ENCODE data around the gene CASP8.

Gene CASP8

DNA sequence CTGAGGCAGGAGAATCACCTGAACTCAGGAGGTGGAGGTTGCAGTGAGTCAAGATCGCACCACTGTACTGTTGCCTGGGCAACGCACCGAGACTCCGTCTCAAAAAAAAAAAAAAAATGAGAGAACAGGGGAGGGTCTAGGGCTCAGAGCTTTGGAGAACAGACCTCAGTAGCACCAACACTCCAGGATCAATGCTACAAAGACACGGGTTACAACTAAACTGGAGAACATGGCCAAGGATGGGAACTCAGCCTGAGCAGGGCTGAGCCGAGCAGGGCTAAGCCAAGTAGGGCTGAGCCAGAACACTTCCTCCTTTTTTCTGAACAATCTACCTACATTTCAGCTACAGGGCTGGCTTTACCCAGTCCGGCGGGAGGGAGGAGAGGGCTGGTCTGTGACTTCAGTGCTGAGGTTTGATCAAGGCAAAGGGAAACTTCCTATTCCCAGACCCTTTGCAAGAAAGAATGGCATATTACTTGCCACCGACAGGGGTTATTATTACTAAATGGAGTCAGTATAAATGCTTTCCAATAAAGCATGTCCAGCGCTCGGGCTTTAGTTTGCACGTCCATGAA, 2.9 kb upstream of the CASP8 start:
- TF ChIP-seq POU2F2 (IDR thresholded peaks at IDR 0.05; ENCODE audit: low read depth, low read length), result no peak
- TF ChIP-seq SPI1 (IDR thresholded peaks at IDR 0.05; ENCODE audit: low read depth, low read length), result peak; percentile 94
- TF ChIP-seq PAX5 (IDR thresholded peaks at IDR 0.05; ENCODE audit: insufficient read depth, low read length, severe bottlenecking), result no peak
- peak; percentile 47; the same call in 1 of the 2 replicates for TF ChIP-seq TAF1 (IDR thresholded peaks at IDR 0.05; ENCODE audit: low read depth, low read length)
- TF ChIP-seq POLR2A (IDR thresholded peaks at IDR 0.05; ENCODE audit: low read depth, low read length), result peak; percentile 35; the same call in 1 of the 2 replicates
- TF ChIP-seq POLR2AphosphoS5 (IDR thresholded peaks at IDR 0.05; ENCODE audit: low read depth, low read length), result peak; percentile 26; the same call in 1 of the 2 replicates
- FAIRE-seq, result peak; percentile 80
- peak; percentile 27 for DNase-seq (ENCODE audit: insufficient read length, low spot score)

DNA sequence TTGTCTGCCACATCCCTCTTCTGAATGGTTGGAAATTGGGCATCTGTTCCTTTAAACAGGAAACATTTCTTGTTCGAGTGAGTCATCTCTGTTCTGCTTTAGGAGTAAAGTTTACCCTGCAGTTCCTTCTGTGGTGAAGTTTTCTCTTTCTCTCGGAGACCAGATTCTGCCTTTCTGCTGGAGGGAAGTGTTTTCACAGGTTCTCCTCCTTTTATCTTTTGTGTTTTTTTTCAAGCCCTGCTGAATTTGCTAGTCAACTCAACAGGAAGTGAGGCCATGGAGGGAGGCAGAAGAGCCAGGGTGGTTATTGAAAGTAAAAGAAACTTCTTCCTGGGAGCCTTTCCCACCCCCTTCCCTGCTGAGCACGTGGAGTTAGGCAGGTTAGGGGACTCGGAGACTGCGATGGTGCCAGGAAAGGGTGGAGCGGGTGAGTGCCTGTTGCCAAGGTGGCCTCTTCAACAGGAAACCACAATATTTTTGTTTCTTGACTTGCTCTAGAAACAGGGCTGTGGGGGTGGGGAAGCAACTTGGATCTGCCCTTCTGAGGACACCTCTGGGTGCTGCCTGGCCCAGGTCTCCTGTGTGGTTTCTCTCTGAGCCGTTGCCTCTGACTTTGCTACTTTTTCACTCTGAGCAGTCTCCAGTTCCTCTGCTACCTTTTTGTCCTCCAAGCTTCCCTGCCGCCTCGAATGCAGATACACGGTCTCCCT, 2.2 kb upstream of the CASP8 start:
- TF ChIP-seq POLR2AphosphoS5 (IDR thresholded peaks at IDR 0.05; ENCODE audit: low read depth, low read length), result peak; percentile 65; the same call in 1 of the 2 replicates
- TF ChIP-seq SPI1 (IDR thresholded peaks at IDR 0.05; ENCODE audit: low read depth, low read length), result peak; percentile 79
- peak; percentile 60; the same call in 1 of the 2 replicates for TF ChIP-seq TAF1 (IDR thresholded peaks at IDR 0.05; ENCODE audit: low read depth, low read length)
- TF ChIP-seq POLR2A (IDR thresholded peaks at IDR 0.05; ENCODE audit: low read depth, low read length), result no peak
- TF ChIP-seq POU2F2 (IDR thresholded peaks at IDR 0.05; ENCODE audit: low read depth, low read length), result peak; percentile 22; the same call in 1 of the 2 replicates
- no peak for TF ChIP-seq PAX5 (IDR thresholded peaks at IDR 0.05; ENCODE audit: insufficient read depth, low read length, severe bottlenecking)
- FAIRE-seq (peak; percentile 85), DNase-seq (ENCODE audit: insufficient read length, low spot score) (peak; percentile 41)

DNA sequence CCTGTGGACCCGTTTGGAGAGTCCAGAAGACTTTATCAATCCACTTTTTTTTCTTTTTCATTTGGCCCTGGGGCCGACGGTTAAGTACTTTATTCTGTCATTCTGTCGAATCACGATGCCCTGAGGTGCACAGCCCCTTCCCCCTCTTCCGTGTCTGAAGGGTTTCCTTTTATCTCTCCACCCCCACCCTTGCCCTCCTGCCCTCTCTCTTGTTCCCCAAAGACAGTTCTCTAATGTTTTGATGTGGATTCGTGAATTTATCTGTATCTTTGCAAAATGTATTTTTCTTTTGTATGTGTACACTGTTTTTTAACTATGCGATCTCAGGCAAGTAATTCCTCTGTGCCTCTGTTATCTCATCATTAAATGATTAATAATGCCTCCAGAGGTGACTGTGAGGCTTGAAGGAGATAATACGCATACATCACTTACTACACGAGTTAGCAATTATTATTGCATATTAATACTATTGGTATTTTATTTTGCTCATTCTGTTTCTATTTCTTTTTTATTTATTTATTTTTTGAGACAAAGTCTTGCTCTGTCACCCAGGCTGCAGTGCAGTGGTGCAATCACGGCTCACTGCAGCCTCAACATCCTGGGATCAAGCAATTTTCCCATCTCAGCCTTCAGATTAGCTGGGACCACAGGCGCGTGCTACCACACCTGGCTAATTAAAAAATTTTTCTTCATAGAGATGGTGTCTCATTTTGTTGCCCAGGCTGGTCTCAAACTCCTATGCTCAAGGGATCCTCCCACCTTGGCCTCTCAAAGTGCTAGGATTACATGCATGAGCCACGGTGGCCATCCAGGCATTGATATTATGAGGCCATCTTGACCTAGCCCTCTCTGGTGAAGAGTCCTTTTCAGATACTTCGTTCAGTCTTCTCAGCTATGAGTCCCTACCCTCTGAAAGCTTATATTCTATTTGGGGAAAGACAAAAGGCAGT, 1.4 kb upstream of the CASP8 start:
- TF ChIP-seq SPI1 (IDR thresholded peaks at IDR 0.05; ENCODE audit: low read depth, low read length), result no peak
- no peak for TF ChIP-seq POU2F2 (IDR thresholded peaks at IDR 0.05; ENCODE audit: low read depth, low read length)
- no peak for TF ChIP-seq TAF1 (IDR thresholded peaks at IDR 0.05; ENCODE audit: low read depth, low read length)
- no peak for TF ChIP-seq POLR2AphosphoS5 (IDR thresholded peaks at IDR 0.05; ENCODE audit: low read depth, low read length)
- no peak for TF ChIP-seq PAX5 (IDR thresholded peaks at IDR 0.05; ENCODE audit: insufficient read depth, low read length, severe bottlenecking)
- no peak for TF ChIP-seq POLR2A (IDR thresholded peaks at IDR 0.05; ENCODE audit: low read depth, low read length)
- DNase-seq (ENCODE audit: insufficient read length, low spot score) (no peak), FAIRE-seq (no peak)

DNA sequence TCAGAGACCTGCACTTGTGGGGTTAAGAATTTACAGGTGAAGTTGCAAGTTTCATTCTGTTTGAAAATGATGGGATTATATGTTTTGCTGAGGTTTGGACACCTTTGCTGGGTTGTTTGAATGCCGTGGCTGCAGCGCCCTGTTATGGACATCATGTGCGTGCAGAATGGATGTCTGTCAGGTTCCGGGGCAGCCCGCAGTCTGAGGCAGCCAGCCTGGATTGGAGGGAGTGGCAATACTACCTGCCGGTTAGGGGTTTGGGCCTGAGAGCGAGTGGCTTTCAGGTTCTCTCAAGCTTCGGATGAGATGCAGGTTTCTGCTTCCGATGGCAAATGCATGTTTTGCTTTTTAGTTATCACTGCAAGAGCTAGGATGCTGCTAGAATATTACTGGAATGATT, 1.1 kb downstream of the CASP8 start:
- FAIRE-seq, result peak; percentile 41
- no peak for DNase-seq (ENCODE audit: insufficient read length, low spot score)

DNA sequence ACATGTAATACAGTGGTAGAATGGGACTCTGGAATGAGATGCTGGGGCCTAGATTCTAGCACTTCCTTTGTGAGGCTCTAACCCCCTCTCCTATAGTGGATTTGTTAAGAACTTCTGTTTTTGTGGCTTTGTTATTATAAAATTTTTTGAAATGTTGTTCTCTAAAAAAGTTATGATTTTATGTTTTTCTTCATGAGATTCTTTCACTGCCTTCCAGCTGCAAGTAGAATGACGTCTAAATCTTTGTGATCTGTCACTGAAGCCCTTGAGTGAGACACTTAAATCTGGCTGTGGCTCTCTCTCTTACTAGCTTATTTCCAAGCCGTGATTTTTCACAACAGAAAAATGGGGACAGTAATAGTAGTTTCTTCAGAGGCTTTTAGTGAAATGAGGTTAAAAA, 1.6 kb downstream of the CASP8 start:
- DNase-seq (ENCODE audit: insufficient read length, low spot score) (no peak), FAIRE-seq (no peak)
- TF ChIP-seq SPI1 (IDR thresholded peaks at IDR 0.05; ENCODE audit: low read depth, low read length) (no peak), TAF1 (IDR thresholded peaks at IDR 0.05; ENCODE audit: low read depth, low read length) (no peak), PAX5 (IDR thresholded peaks at IDR 0.05; ENCODE audit: insufficient read depth, low read length, severe bottlenecking) (no peak), POU2F2 (IDR thresholded peaks at IDR 0.05; ENCODE audit: low read depth, low read length) (no peak), POLR2AphosphoS5 (IDR thresholded peaks at IDR 0.05; ENCODE audit: low read depth, low read length) (no peak), POLR2A (IDR thresholded peaks at IDR 0.05; ENCODE audit: low read depth, low read length) (no peak)

More for the DNA sequence above, 1.1 kb downstream of the CASP8 start:
- no peak for TF ChIP-seq POU2F2 (IDR thresholded peaks at IDR 0.05; ENCODE audit: low read depth, low read length)

DNA sequence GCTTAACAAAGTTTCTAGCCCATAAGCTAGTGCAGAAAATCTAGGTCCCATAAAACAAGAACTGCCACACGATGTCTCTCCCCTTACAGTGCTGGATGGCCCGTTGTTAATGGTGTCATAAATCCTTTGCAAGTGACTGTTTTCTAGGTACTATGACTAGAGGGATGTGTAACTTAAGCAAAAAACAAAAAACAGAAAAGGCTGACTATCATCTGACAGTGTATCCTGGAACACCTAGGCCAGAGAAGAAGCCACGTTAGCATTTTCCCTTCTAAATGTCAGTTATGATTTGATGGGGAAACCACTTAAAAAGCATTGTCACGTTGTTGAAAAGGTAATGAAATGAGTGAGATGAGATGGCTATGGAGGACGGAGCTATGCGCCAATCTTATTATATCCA, 2.4 kb downstream of the CASP8 start:
- no peak for TF ChIP-seq POLR2AphosphoS5 (IDR thresholded peaks at IDR 0.05; ENCODE audit: low read depth, low read length)
- TF ChIP-seq POLR2A (IDR thresholded peaks at IDR 0.05; ENCODE audit: low read depth, low read length), result no peak
- TF ChIP-seq PAX5 (IDR thresholded peaks at IDR 0.05; ENCODE audit: insufficient read depth, low read length, severe bottlenecking), result no peak
- TF ChIP-seq SPI1 (IDR thresholded peaks at IDR 0.05; ENCODE audit: low read depth, low read length), result no peak
- TF ChIP-seq TAF1 (IDR thresholded peaks at IDR 0.05; ENCODE audit: low read depth, low read length), result no peak
- no peak for TF ChIP-seq POU2F2 (IDR thresholded peaks at IDR 0.05; ENCODE audit: low read depth, low read length)
- FAIRE-seq (no peak), DNase-seq (ENCODE audit: insufficient read length, low spot score) (no peak)

DNA sequence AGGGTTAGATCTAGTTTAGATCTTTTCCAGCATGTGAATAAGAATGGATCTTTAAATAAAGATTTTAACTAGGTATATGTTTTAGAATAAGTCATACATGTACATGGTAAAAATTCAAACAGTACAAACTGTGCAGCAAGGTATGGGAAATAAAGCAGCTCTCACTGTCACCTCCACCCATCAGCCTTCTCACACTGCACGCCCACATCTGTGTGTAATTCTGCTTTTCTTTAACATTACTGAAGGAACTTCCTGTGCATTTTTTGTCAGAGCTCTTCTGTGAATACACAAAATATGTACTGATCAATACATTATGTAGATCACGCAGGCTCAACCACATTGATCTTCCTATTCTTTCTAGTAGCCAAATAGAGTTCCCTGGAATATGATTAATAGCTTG, 3.4 kb downstream of the CASP8 start:
- TF ChIP-seq PAX5 (IDR thresholded peaks at IDR 0.05; ENCODE audit: insufficient read depth, low read length, severe bottlenecking) (no peak), POU2F2 (IDR thresholded peaks at IDR 0.05; ENCODE audit: low read depth, low read length) (0 out of 2 replicates have a peak, but pooled peaks have one; percentile 30), POLR2AphosphoS5 (IDR thresholded peaks at IDR 0.05; ENCODE audit: low read depth, low read length) (0 out of 2 replicates have a peak, but pooled peaks have one; percentile 22)
- peak; percentile 84 for FAIRE-seq
- DNase-seq (ENCODE audit: insufficient read length, low spot score), result no peak

DNA sequence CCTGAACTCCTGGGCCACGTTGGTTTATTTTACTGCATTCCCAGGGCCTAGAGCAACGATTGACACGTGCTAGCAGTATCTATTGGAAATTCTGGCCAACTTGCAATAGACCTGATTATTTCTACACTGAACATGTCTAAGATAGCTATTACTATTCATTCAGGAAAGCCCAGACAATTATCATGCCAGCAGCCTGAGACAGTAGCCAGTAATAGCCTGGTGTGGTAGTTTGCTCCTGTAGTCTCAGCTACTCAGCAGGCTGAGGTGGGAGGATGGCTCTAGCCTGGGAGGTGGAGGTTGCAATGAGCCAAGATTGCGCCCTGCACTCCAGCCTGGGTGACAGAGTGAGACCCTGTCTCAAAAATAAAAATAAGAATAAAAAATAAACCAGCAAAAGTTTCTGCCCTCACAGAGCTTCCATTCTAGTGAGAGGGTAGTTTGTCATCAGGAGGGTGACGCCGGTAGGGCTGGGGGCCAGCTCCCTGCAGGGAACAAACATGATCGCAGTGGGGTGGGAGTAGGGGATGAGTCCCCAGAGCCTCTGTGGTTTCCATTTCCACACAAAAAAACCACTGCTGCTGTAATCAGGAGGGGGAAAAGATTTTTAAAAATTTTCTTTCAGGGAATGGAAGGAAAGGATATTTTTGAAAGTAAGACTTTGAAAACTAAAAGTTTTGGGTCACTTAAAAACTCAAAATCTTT, 4.3 kb downstream of the CASP8 start:
- DNase-seq (ENCODE audit: insufficient read length, low spot score) (no peak), FAIRE-seq (no peak)
- no peak for TF ChIP-seq PAX5 (IDR thresholded peaks at IDR 0.05; ENCODE audit: insufficient read depth, low read length, severe bottlenecking)
- TF ChIP-seq POLR2A (IDR thresholded peaks at IDR 0.05; ENCODE audit: low read depth, low read length), result no peak
- TF ChIP-seq TAF1 (IDR thresholded peaks at IDR 0.05; ENCODE audit: low read depth, low read length), result no peak
- TF ChIP-seq SPI1 (IDR thresholded peaks at IDR 0.05; ENCODE audit: low read depth, low read length), result no peak
- no peak for TF ChIP-seq POLR2AphosphoS5 (IDR thresholded peaks at IDR 0.05; ENCODE audit: low read depth, low read length)
- TF ChIP-seq POU2F2 (IDR thresholded peaks at IDR 0.05; ENCODE audit: low read depth, low read length), result no peak

All from GM12891 (cell line).